Right ventricle myocardium inferior (tissue), 1 donor: Measurements from ENCODE around the gene HOXD8. TPM values are rescaled to one million over a fixed set of nuclear protein-coding genes. Genes with fewer than 3 reads are reported as not detected.
A peak's percentile ranks its signal among the peaks of the same experiment; 100 is the strongest.

Experiments used
- ATAC-seq: fragments of 200-7000 bp; cut with Tn5 transposase; one replicate; pipeline ENCODE4 v1.9.1; 2020; ENCODE audit warnings: mild to moderate bottlenecking, moderate library complexity
- DNase-seq: peaks from one replicate; pipeline ENCODE4 v3.0.0; 2021; ENCODE audit errors: missing footprints
- intact Hi-C: fragments of 100-400 bp; cut with DNase I; formaldehyde crosslinking; loops from one replicate; pipeline ENCODE4 v1.11.0; 2022
- long read RNA-seq: library from polyadenylated mRNA; unstranded; transcript quantifications from one replicate; pipeline ENCODE4 v2.0.0, GENCODE V29; 2021
- total RNA-seq: library from RNA; stranded (reverse); fragmentation: NEBNext Ultra II Directional; extraction: Animal tissue kit (Norgen Biotek cat#: 25700); gene quantifications from one replicate; pipeline ENCODE4 v1.2.1, GENCODE V29; 2021
- donor health status: DM: no; HTN: yes; CAD: no; lungs with severe emphysema.

Gene HOXD8
- 0.16 TPM for total RNA-seq
- long read RNA-seq: 0 reads

DNA sequence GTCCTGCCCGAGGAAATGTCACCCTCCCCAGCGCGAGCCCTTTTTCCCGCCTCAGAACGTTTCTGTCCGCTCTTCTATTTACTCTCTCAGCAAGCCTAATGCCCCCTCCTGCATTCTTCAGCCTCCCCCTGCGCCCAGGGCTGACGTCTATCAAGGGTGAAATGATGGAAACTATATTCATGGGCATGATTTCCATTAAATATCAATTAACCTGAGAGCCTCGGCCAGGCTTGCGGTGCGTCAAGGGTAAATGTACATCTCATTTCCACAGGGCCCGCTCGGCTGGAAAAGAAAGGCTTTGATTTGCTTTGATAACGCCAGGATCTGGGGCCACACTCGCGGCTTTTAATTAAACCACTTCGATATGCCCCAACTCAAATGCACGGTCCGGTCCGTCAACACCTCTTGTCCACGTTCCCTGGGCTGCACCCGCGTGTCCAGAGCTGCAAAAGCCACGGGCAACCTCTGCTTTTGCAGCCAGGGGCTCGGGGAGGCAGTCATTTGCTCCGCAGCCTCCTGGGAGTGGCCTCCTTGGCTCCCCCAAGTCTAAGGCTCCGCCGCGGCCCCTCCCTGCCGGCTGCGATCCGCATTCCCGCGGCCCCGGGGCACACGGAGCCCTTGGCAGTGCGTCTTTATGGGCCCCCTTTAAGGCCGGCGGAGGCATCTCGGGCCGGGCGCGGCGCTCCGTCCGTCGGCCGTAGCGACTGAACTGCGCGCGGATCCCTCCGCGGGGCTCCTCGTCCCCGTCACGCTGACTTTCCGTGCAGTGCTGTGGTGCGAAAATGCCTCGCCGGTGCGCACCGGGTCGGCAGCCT, at the start of gene HOXD8:
Gene HOXD8, plus strand, starts transcription at position 724 of the 815 bp plus-strand sequence. CDS start 662 bp downstream, outside the sequence.
- ATAC-seq: no peak

GRCh38 chr2:176079831-176080539, 49.5 kb upstream of the HOXD8 start:
- intact Hi-C loops: loop anchor here (5.0 kb wide), 2 partner anchors 78 to 148 kb away; partner anchors contain the start of gene LNPK
- DNase-seq (peak; percentile 73), ATAC-seq (peak; percentile 37)

More for the DNA sequence above, at the start of gene HOXD8:
- DNase-seq: no peak
- intact Hi-C loops: loop anchor here (5.0 kb wide), 3 partner anchors 423 to 683 kb away; no protein-coding TSS in a partner anchor

DNA sequence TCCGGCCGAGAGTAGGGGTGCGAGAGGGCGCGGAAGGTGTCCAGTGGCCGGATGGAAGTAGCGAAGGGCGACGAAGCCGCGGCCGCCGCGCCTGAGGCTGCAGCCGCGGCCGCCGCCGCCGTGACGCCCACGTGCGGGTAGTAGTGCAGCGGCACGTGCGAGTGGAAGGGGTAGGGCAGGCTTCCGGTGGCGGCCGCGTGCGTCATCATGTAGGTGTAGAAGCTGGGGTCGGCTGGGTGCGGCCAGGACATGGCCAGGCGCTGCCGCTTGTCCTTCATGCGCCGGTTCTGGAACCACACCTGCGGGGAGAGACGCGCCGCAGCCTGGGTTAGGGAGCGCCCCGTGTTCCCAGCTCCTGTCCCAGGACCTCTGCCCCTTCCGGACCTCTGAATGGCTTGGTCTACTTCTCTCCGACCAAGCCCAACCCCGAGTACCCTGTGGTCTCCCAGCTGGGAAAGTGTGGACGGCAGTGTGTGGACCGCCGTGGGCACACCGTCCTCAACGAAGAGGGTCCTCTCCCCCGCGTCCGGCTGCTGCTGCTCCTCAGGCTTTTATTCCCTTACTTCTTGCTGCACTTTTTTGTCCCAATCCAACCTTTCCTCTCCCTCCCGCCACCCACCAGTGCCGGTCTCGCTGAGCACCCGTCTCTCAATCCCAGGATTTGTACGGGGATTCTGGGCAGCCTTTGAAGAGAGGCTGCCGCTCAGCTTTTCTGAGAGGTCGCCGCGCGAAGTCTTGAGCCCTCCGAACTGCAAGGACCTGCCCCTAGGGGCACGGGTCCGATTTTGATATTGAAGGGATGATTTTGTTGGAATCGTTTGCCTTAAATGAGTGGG, 48.7 kb upstream of the HOXD8 start:
- ATAC-seq (no peak), DNase-seq (no peak)
- intact Hi-C loops: loop anchor here (5.0 kb wide), 2 partner anchors 78 to 148 kb away; partner anchors contain the start of gene LNPK

DNA sequence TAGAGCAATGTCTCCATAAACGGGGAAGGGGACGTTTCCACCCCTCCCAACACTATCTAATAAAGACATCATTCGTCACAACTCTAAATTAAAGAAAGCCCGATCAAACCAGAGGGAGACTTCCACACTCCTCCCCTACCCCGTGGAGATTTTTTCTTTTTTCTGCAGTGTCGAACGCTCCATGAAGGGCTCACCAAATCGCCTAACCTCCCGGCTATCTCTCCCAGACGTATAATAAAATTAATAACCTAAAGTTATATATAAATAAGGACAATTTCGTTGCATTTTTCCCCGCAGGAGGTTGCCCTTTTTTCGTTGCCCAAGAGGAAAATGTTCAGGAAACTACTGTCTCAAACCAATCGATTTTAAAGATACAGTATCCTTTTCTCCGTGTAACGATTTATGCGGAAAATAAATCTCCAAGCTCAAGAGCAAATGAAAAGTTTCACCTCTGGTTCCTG, 48.1 kb upstream of the HOXD8 start:
- no peak for ATAC-seq
- intact Hi-C loops: loop anchor here (5.0 kb wide), 2 partner anchors 79 to 149 kb away; partner anchors contain the start of gene LNPK

DNA sequence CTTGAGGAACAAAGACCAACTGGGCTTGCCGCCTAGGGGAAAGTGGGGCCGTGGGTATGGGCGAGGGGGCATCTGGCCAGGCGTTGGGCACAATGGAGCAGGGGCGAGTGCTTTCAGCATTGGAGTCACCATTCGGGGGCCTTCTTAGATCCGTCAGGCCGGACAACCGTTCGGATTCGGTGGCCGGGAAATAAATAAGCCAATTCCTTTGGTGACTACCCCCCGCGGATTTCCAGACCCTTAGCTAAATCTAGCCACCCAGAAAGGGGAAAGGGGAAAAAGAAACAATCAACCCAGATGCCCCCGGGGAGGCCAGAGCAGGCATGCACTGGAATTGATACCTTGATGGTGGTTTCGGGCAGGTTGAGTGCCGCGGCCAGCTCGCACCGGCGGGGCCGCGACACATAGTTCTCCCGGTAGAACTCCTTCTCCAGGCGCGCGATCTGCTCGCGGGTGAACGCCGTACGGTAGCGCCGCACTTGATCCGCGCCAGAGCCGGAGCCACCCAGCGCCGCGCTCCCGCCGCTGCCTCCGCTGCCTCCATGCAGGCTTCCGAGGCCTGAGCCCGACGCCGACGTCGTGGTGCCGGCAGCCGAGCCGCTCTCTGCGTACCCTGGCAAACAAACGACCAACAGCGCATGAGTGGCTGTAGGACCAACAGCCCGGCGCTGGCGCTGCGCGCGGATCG, 47.5 kb upstream of the HOXD8 start:
- intact Hi-C loops: loop anchor here (5.0 kb wide), 2 partner anchors 80 to 150 kb away; partner anchors contain the start of gene LNPK

More for the DNA sequence above, 48.1 kb upstream of the HOXD8 start:
- DNase-seq: no peak

DNA sequence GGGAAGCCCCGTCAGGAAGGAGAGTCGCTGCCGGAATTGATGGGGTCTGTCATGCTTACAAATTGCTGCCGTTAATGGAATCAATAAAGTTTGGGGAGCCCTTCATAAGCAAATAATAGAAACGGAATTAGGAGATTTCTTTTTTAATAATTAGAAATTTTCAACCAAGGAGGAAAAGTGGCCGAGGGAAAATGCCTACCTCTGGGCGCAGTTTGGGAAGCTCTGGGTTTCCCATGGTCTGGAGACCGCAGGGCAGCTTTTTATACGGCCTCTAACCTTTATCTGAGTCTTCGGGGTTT, 47.0 kb upstream of the HOXD8 start:
- intact Hi-C loops: loop anchor here (5.0 kb wide), 2 partner anchors 80 to 150 kb away; partner anchors contain the start of gene LNPK
- no peak for DNase-seq
- ATAC-seq: no peak

More for the DNA sequence above, 47.5 kb upstream of the HOXD8 start:
- ATAC-seq (no peak), DNase-seq (no peak)

DNA sequence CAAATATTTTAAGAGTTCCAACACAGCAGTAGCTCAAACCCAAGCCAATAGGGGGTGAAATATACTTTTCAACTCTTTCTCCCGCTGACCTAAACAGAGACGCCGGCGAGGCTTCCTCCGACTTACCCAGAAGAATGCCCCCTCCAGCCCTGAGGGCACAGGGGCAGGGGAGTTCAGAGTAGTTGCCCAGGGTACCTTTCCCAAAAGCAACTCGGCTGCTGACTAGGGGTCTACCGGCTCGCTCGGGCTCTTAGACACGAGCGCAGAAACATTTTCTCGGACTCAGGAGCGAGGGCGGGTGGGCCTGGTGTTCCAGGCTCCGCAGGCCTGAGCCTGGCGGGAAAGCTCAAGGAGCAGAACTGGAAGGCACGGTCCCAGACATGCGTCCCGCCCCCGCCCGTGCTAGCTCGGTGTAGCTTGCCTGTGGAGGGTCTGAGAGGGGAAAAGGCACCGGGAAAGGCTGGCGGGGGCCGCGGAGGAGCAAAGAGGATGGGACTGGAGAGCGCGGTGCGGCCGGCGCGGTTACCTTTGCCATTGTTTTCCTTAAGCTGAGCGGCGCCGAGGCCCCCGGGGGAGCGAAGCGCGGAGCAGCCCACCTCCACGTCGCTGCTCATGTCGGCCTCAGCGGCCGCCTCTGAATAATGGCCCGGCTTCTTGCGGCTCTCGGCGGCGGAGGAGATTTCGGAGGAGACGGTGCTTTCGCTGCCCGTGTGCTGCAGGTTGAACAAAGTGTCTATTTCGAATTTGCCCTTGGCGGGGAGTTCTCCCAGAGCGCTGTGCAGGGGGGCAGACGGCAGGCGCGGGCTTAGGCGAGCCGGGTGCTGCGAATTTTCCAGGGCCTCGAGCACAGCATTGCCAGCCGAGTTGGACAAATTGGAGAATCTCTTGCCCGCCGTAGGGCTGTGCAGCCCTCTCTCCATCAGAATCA, 46.4 kb upstream of the HOXD8 start:
- DNase-seq (no peak), ATAC-seq (no peak)
- intact Hi-C loops: loop anchor here (5.0 kb wide), 2 partner anchors 81 to 151 kb away; partner anchors contain the start of gene LNPK

DNA sequence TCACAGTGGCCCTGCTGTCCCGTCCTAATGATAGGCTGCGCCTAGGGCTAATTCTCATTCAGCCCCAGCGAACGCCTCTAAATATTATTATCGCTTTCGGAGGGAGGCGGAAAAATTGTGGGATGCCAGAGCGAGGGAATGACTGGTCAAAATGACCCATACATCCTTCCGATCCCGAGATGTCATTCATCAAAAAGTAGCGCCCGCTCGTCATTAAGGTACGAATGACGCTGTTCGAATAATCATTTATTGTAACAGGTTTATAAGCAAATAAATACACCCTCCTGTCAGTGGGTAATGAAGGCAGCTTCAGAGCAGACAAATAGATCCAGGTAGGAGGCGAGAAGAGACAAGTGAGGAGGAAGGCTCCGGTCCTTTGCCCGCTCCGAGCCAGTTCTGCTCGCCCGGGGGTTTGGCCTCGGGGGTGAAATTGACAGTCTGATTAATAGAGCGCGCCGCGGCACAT, 45.7 kb upstream of the HOXD8 start, which contains the start of gene EVX2:
Gene EVX2, minus strand, starts transcription at position 167 of the 466 bp plus-strand sequence. CDS start 186 bp downstream, outside the sequence.
- ATAC-seq (no peak), DNase-seq (no peak)
- intact Hi-C loops: loop anchor here (5.0 kb wide), 2 partner anchors 82 to 152 kb away; partner anchors contain the start of gene LNPK

GRCh38 chr2:176084611-176085119, 44.8 kb upstream of the HOXD8 start:
- DNase-seq (no peak), ATAC-seq (no peak)
- intact Hi-C loops: loop anchor here (5.0 kb wide), 3 partner anchors 82 to 667 kb away; partner anchors contain the start of gene LNPK

GRCh38 chr2:176085120-176085788, 44.3 kb upstream of the HOXD8 start:
- no peak for DNase-seq
- intact Hi-C loops: loop anchor here (5.0 kb wide), 1 partner anchor 668 kb away; no protein-coding TSS in a partner anchor

DNA sequence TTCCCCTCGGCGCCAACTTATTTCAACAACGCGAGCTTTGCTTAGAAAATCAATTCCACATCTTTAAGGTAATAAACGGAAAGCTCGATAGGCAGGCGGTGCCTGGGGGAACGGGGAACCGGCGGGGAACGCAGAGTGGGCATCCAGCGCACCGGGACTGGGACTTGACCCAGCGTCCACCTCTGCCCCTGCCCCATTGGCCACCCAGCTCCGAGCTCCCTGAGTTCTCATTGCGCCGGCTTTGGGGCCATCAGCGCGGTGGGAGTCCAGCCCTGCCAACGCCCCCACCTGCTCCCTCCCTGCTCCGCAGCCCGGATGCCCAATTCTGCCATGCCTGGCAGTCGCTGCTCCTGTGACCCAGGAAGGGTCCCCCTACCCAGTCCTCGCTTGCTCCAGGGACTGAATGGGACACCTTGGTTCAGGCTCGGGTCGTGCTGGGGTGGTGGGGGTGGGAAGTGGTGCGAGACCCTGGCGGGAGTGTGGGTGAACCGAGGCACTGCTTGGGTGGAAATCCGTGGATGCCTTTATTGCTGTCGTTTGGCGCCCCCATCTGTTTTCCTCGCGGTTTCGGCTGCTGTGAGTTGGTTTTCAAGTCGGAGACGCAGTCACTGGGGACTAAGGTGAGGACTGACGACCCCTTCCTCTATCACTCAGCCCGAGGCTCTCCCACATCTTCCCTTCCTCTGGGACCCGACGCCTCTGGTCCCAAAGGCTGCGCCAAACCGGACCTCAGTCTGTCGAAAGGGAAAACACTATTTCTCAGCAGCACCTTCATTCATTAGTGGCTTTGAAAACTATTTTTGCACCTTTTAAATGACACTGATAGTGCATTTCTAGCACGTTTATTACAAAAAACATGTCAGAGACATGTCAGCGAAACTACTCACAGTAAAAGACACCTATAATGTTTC, 43.4 kb upstream of the HOXD8 start:
- DNase-seq (no peak), ATAC-seq (peak; percentile 21)
- intact Hi-C loops: loop anchor here (2.0 to 5.0 kb wide), 2 partner anchors 395 to 669 kb away; no protein-coding TSS in a partner anchor

More at GRCh38 chr2:176085120-176085788, 44.3 kb upstream of the HOXD8 start:
- no peak for ATAC-seq

GRCh38 chr2:176087330-176088047, 42.0 kb upstream of the HOXD8 start:
- ATAC-seq: no peak
- no peak for DNase-seq
- intact Hi-C loops: loop anchor here (2.0 to 5.0 kb wide), 2 partner anchors 397 to 670 kb away; no protein-coding TSS in a partner anchor

DNA sequence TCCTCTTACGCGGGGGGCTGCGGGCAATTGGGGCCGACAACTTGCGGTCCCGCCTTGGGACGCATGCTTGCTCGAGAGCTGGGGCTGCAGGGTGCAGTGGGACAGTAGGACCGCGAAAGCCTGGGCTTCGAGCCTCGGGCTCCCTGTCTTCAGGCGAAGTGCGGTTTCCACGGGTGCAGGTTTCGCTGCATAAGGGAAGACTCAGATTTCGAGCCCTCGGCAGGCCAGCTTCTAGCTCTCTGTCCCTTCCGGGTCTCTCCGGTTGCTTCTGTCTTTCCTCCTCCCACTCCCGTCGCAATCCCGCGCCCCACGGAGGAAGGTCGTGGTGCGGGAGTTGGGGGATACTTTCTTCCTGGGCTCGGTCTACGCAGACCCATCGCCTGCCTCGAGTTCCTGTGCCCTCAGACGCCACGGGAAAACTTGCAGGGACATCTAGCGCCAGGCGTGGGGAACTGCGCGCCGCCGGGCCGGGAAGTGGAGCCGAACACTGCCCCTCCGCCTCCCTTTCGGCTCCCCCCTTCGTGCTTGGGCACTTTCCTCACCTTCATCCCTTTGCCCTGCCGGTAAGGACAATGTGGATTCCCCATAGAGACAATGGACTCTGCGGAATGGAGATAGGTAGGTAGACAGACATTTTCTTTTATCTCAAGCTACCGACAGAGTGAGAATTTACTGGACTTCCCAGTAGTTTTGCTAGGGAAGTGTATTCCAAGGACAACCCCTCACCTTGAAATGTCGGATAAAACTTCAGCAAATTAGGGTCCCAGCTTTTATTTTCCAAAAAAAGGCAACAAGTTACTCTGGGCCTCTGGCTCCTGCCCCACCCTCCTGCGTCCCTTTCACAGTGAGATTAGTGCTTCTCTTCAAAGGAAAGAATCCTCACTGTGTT, 41.2 kb upstream of the HOXD8 start:
- intact Hi-C loops: loop anchor here (5.0 kb wide), 1 partner anchor 671 kb away; no protein-coding TSS in a partner anchor
- ATAC-seq: peak; percentile 80
- DNase-seq: no peak
